HUES6 (cell line): ENCODE results near the gene UPB1.

ENCODE experiments used
- H3K27ac ChIP-seq: 2 replicates; pipeline ENCODE4 v1.7.0; 2013; ENCODE audit warnings: low read depth, mild to moderate bottlenecking, low read length, inconsistent platforms
- H3K27me3 ChIP-seq: 2 replicates; pipeline ENCODE4 v1.6.1; 2013; ENCODE audit warnings: low read length; ENCODE audit not compliant: control insufficient read depth, insufficient read depth
- H3K36me3 ChIP-seq: 2 replicates; pipeline ENCODE4 v1.6.1; 2013; ENCODE audit warnings: low read length; ENCODE audit not compliant: control insufficient read depth, insufficient read depth
- H3K4me1 ChIP-seq: 2 replicates; pipeline ENCODE4 v1.6.1; 2013; ENCODE audit warnings: low read length; ENCODE audit not compliant: control insufficient read depth, insufficient read depth
- H3K4me3 ChIP-seq: 2 replicates; pipeline ENCODE4 v1.5.1; 2013; ENCODE audit warnings: low read depth, low read length
- H3K9ac ChIP-seq: one replicate; pipeline ENCODE4 v1.6.1; 2013; ENCODE audit warnings: mild to moderate bottlenecking, low read length
- H3K9me3 ChIP-seq: 2 replicates; pipeline ENCODE4 v1.6.1; 2013; ENCODE audit warnings: low read depth, low read length; ENCODE audit not compliant: control insufficient read depth, insufficient read depth

Gene UPB1

DNA sequence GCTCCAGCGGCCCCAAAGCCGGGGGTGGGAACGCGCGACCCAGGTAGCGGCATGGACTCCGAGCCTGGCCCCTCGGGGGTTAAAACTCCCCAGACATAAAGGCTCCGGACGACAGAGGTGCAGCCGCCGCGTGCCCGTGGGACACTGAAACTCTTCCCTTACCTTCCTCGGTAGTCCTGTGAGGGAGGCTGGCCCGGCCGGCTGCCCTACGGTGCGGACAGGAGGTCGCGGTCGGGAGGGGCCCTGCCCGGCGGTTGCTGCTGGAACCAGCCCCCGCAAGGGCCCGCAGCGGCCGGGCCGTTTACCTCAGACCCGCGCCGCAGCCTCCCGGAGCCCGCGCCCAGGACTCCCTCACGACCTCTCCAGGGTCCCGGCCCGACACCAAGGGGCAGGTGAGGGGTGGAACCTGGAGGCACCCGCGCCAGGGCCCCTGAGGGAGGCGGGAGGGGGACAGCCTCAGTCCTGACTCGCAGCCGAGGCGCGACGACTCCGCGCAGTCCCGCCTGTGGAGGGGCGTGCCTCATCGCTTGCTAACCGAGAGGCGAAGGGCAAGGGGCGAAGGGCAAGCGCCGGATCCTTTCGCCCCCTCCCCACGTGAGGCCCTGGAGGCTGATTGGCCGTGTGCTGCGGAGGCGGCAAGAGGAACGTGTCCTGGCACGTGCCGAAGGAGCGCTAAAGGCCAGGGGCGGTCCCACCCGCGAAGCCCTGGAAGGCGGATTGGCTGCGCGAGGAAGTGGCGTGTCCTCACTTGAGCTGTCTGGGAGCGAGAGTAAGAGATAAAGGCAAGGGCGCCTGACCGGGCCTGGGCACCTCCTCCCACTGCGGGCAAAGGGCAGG is at the start of gene UPB1:
Gene UPB1, plus strand, starts transcription at position 805 of the 837 bp plus-strand sequence. CDS start 72 bp downstream, outside the sequence.
- H3K9ac ChIP-seq: no peak within 1 kb of the TSS
- H3K27me3 ChIP-seq: peaks cover 52% of the 10 kb centered on the region
- peak within 1 kb of the TSS; percentile 61 for H3K4me3 ChIP-seq
- peaks cover 6% of the 10 kb centered on the region for H3K4me1 ChIP-seq
- H3K9me3 ChIP-seq: peaks cover 5% of the 10 kb centered on the region; the same call in 1 of the 2 replicates
- H3K36me3 ChIP-seq: no peaks in the 10 kb centered on the region
- no peak within 1 kb of the TSS for H3K27ac ChIP-seq

DNA sequence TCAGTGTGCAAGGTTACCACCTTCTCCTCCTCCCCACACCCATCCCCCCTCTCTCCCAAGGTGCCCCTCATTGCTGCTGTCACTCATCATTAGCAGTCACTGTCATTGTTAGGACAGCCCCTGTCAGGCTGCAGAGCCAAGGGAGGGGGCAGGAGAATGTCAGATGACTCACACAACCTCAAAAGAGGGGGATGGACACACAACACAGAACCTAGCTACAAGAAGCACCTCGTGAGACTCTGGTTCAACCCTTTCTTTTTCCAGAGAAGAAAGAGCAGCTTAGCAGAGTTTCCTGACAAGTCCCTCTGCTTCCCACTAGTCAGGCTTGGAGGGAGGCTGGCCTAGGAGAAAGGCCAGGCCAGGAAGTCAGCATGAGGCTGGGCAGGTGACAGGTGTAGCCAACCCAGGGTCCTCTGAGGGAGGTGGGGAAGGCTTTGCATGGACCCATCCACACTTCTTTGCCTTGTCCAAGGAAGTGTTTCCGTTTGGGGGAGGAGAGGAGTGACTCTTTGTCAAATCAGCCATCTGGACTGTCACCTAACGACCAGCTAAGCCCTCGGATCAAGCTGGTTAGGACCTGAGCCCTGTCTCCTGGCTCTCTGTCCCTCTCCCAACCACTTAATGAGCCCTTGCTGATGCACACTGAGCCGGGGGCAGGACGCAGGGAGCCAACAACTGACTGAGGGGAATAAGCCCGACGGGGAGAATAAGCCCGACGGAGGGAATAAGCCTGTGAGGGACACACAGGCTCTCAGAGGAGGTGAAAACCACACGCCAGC is 49.5 kb upstream of the UPB1 start:
- Histone ChIP-seq H3K27ac (no peak overlapping the region), H3K4me3 (no peak overlapping the region), H3K27me3 (no peaks in the 10 kb centered on the region), H3K9ac (no peak overlapping the region), H3K36me3 (no peaks in the 10 kb centered on the region; the same call in 1 of the 2 replicates), H3K4me1 (peaks cover 23% of the 10 kb centered on the region), H3K9me3 (no peaks in the 10 kb centered on the region)

GRCh38 chr22:24446260-24446611 is 48.9 kb upstream of the UPB1 start:
- Histone ChIP-seq H3K9ac (no peak overlapping the region), H3K36me3 (no peaks in the 10 kb centered on the region; the same call in 1 of the 2 replicates), H3K9me3 (no peaks in the 10 kb centered on the region), H3K27ac (no peak overlapping the region), H3K27me3 (no peaks in the 10 kb centered on the region), H3K4me3 (no peak overlapping the region), H3K4me1 (peaks cover 24% of the 10 kb centered on the region)

- H3K27me3 ChIP-seq: no peaks in the 10 kb centered on the region
Measured at GRCh38 chr22:24450610-24451009, 44.5 kb upstream of the UPB1 start.

GRCh38 chr22:24451162-24451561 is 44.0 kb upstream of the UPB1 start:
- no peaks in the 10 kb centered on the region for H3K9me3 ChIP-seq
- no peaks in the 10 kb centered on the region for H3K27me3 ChIP-seq
- H3K4me1 ChIP-seq: peaks cover 9% of the 10 kb centered on the region; the same call in 1 of the 2 replicates
- no peak overlapping the region for H3K4me3 ChIP-seq
- no peaks in the 10 kb centered on the region for H3K36me3 ChIP-seq
- no peak overlapping the region for H3K9ac ChIP-seq
- no peak overlapping the region for H3K27ac ChIP-seq

More at GRCh38 chr22:24450610-24451009, 44.5 kb upstream of the UPB1 start:
- H3K4me3 ChIP-seq: no peak overlapping the region
- no peak overlapping the region for H3K27ac ChIP-seq
- H3K4me1 ChIP-seq: peaks cover 15% of the 10 kb centered on the region
- H3K9me3 ChIP-seq: no peaks in the 10 kb centered on the region
- no peak overlapping the region for H3K9ac ChIP-seq
- no peaks in the 10 kb centered on the region for H3K36me3 ChIP-seq

- H3K9ac ChIP-seq: no peak overlapping the region
- H3K27me3 ChIP-seq: no peaks in the 10 kb centered on the region
- H3K4me3 ChIP-seq: no peak overlapping the region
- no peak overlapping the region for H3K27ac ChIP-seq
- peaks cover 9% of the 10 kb centered on the region; the same call in 1 of the 2 replicates for H3K4me1 ChIP-seq
- H3K9me3 ChIP-seq: no peaks in the 10 kb centered on the region
- H3K36me3 ChIP-seq: no peaks in the 10 kb centered on the region
Measured at GRCh38 chr22:24453853-24454252, 41.3 kb upstream of the UPB1 start.

GRCh38 chr22:24455039-24455438 is 40.1 kb upstream of the UPB1 start:
- Histone ChIP-seq H3K9ac (no peak overlapping the region), H3K27ac (no peak overlapping the region)

GRCh38 chr22:24455751-24456426 is 39.2 kb upstream of the UPB1 start:
- Histone ChIP-seq H3K27me3 (no peaks in the 10 kb centered on the region), H3K36me3 (no peaks in the 10 kb centered on the region), H3K9me3 (no peaks in the 10 kb centered on the region), H3K4me1 (peaks cover 10% of the 10 kb centered on the region), H3K4me3 (no peak overlapping the region), H3K27ac (no peak overlapping the region), H3K9ac (no peak overlapping the region)

More at GRCh38 chr22:24455039-24455438, 40.1 kb upstream of the UPB1 start:
- Histone ChIP-seq H3K9me3 (no peaks in the 10 kb centered on the region), H3K4me1 (peaks cover 8% of the 10 kb centered on the region; the same call in 1 of the 2 replicates), H3K4me3 (no peak overlapping the region), H3K27me3 (no peaks in the 10 kb centered on the region), H3K36me3 (no peaks in the 10 kb centered on the region)

DNA sequence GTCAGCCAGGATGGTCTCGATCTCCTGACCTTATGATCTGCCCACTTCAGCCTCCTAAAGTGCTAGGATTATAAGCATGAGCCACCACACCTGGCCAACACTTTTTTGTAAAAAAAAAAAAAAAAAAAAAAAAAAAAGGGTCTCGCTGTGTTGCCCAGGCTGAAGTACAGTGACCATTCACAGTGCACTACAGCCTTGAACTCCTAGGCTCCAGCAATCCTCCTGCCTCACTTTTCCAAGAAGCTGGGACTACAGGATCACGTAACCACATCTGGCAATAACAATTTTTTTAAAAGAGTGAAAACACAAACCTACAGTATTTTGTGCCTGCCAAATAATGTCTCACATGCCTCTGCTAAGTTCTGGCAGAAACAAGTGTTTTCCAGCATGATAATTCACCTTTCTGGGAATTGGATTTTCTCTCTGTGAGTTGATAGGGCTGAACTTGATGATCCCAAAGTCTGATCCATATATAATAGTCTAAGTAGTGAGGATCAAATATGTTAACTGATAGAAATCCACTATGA is 37.2 kb upstream of the UPB1 start:
- Histone ChIP-seq H3K27me3 (no peaks in the 10 kb centered on the region), H3K36me3 (no peaks in the 10 kb centered on the region), H3K4me3 (no peak overlapping the region), H3K27ac (no peak overlapping the region), H3K9ac (no peak overlapping the region), H3K4me1 (peaks cover 12% of the 10 kb centered on the region), H3K9me3 (no peaks in the 10 kb centered on the region)

DNA sequence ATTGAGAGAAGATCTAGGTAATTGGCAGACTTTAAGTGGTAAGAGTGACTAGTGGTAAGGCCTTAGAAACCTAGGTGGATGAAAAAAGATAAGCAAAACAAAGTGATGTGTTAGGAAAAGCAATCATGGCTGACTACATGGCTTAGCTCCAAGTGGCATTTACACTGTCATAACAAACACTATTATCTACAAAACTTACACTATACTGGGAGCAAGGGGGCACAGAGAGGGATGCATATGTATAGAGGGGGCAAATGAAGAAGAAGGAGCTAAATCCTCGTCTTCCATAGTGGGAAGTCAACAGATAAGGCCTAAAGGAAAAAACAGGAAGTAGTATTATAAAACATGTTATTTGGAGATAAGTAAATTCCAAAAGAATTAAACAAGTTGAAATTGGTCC is 35.2 kb upstream of the UPB1 start:
- H3K4me1 ChIP-seq: peaks cover 12% of the 10 kb centered on the region
- H3K27me3 ChIP-seq: no peaks in the 10 kb centered on the region
- no peak overlapping the region for H3K27ac ChIP-seq
- H3K9ac ChIP-seq: no peak overlapping the region
- no peaks in the 10 kb centered on the region for H3K36me3 ChIP-seq
- no peaks in the 10 kb centered on the region for H3K9me3 ChIP-seq
- H3K4me3 ChIP-seq: no peak overlapping the region
